ENCODE data around the gene PTPRN2.

The PTPRN2 gene

DNA sequence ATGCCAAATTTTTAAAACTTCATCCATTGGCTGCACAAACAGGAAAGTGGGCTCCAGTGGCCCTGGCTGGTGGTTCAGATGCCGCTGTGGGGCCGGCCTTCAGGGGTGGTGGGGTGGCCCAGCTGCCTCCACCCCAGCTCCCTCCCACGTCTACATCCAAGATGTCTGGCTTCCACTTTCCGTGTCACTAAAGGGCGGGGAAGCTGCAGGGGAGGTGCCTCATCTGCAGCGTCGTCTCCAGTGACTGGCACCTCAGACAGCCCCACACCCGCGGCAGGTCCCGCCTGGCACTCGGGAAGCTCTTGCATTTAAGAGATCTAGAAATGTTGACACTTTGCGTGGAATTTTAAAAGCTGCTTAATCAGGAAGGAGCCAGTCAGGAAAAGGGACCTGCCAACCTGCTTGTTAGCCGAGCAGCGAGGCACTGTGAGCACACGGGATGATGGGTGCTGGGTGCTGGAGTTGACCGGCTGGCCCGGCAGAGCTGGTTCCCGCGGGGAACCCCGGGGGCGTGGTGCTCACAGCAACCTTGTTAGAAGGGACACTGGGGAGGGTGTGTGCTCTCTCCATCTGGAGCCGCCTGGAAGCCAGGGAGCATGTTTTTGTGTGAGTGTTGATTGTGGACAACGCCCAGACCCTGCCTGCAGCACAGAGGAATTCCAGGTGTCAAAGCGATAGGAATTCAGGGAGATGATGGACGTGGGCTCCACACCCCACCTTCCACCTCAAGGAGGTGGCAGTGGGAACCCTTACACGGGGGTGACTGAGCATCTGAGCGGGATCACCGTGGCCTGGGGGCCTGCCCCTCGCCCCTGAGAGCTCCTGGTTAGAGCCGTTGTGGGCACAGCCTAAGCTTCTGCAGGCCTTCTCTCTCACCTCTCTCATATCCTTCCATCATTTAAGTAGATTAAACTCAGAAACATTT, 320.5 kb downstream of the PTPRN2 start:
- DNase-seq (ENCODE audit: low read depth in 3 of 3): no peak

- no peak for DNase-seq (ENCODE audit: low read depth in 3 of 3)
Measured at GRCh38 chr7:158266426-158266816, 321.2 kb downstream of the PTPRN2 start.

- DNase-seq (ENCODE audit: low read depth in 3 of 3): no peak
Measured at GRCh38 chr7:158265743-158266080, 321.9 kb downstream of the PTPRN2 start.

GRCh38 chr7:158264881-158265742, 322.5 kb downstream of the PTPRN2 start:
- no peak for DNase-seq (ENCODE audit: low read depth in 3 of 3)

GRCh38 chr7:158263964-158264748, 323.5 kb downstream of the PTPRN2 start:
- DNase-seq (ENCODE audit: low read depth in 3 of 3): no peak

GRCh38 chr7:158263110-158263963, 324.3 kb downstream of the PTPRN2 start:
- no peak for DNase-seq (ENCODE audit: low read depth in 3 of 3)

DNA sequence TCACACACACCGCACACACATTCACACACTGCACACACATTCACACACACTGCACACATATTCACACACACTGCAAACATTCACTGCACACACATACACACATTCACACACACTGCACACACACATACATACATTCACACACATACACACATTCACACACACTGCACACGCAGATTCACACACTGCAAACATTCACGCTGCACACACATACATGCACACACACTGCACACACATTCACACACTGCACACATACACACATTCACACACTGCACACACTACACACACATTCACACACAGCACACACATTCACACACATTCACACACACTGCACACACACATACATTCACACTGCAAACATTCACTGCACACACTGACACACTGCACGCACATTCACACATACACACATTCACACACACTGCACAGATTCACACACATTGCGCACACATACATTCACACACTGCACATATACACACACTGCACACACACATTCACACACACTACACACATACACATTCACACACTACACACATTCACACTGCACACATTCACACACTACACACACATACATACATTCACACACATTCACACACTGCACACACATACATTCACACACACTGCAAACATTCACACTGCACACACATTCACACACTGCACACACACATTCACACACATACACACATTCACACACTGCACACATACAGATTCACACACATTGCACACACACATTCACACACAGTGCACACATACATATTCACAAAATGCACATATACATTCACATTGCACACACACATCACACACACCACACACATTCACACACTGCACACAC, 325.1 kb downstream of the PTPRN2 start:
- no peak for DNase-seq (ENCODE audit: low read depth in 3 of 3)

GRCh38 chr7:158261362-158262235, 326.0 kb downstream of the PTPRN2 start:
- no peak for DNase-seq (ENCODE audit: low read depth in 3 of 3)

DNA sequence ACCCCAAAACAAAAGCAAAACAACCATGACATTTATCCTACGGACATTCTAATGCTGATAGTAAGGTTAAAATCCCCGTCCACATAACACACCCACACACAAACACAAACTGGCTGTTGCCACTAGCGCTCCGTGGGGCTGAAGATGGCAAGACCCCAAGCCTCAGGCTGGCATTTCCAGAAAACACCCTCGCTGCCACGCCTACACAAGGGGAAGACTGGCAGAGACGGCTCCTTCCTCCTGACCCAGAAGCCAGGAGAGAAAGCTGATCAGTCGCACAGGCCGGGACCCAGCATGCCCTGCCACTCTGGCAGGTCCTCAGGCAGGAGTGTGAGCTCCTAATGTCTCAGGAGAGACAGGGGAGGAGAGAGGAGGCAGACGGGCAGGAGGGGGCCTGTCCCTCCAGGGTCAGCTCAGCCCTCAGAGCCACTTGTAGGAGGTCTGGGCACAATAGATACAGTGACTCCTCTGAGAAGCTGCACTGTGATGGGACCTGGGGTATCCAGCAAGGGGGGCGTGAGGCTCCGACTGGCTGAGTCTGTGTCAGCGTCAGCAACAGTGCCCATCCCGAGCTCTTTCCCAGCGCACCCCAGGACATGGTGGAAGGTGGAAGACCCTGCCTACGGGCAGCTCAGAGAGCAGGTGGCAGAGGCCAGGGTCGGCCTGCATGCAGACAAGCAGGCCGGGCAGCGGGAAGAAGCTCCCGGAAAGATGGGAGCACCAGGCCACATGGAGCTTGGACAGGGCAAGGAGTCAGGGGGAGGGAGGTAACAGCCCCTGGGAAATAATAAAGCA, 326.9 kb downstream of the PTPRN2 start:
- no peak for DNase-seq (ENCODE audit: low read depth in 3 of 3)

DNA sequence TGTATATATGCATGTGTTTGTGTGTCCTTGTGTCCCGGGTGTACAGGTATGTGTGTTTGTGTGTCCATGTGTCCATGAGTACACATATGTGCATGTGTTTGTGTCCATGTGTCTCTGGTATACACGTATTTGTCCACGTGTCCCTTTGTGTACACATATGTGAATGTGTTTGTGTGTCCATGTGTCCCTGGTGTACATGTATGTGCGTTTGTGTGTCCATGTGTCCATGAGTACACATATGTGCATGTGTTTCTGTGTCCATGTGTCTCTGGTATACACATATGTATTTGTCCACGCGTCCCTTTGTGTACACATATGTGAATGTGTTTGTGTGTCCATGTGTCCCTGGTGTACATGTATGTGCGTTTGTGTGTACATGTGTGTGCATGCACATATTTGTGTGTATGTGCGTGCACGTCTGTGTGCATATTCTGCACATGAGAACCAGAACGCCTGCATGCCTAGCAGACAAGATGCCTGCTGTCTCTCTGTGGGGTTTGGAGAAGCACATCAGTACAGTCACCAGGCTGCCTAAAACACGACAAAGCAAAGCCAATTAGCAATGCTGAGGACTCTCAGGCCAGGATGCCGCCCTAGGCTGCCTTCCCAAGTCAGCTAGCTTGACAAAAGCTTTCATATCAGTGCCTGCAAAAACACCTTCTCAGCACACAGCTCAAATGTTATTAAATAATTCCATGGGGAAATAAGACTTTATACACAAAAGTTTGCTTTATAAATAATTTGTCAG, 327.8 kb downstream of the PTPRN2 start:
- no peak for DNase-seq (ENCODE audit: low read depth in 3 of 3)

DNA sequence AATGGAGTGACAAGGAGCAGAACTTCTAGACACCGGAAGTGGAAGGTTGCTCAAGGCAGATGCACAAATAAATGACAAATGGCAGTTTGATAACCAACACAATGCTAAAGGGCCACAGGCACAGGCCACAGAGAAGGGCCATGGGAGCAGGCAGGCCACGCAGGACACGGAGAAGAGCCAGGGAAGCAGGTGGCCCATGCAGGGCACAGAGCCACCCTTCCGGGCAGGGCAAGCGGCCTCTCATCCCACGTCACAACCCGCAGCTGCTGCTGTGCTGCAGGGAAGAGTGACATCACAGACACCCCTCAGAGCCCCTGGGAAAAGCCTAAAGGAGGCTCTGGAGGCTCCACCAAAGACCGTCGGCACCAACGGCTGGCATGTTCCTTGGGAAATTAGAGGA, 328.5 kb downstream of the PTPRN2 start:
- DNase-seq (ENCODE audit: low read depth in 3 of 3): no peak

DNA sequence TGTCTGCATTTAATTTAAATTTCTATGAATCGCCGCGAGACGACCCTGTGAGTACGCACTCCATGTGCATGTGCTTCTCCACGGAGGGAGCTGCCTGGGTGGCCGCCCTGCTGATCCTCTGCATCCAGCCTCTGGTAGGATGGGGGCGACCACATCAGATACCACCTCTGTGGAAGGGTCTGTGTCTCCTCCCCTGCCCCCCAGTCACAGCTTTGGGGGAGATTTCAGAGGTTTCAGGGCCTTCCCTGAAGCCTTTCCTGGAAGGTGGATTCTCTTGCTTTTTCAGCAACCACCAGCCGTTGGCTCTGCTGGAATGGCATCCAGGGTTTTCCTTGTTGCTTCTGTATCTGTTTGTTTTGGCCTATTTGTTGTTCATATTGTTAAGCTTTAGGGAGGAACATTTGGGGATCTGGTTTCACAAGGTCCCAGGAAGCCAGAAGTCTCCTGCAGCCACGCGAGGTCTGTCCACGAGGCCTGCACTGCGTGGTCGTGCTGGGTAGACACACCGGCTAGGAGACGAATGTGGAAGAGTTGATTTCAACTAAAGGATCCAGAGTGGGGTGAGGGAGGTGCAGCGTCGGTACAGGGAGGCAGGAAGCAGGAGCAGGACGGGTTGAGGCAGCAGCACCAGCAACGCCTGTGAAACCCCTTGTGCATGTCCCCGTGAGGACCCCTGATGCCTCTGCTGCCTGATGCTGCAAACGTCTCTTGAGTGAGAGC, 329.1 kb downstream of the PTPRN2 start:
- DNase-seq (ENCODE audit: low read depth in 3 of 3): no peak

DNA sequence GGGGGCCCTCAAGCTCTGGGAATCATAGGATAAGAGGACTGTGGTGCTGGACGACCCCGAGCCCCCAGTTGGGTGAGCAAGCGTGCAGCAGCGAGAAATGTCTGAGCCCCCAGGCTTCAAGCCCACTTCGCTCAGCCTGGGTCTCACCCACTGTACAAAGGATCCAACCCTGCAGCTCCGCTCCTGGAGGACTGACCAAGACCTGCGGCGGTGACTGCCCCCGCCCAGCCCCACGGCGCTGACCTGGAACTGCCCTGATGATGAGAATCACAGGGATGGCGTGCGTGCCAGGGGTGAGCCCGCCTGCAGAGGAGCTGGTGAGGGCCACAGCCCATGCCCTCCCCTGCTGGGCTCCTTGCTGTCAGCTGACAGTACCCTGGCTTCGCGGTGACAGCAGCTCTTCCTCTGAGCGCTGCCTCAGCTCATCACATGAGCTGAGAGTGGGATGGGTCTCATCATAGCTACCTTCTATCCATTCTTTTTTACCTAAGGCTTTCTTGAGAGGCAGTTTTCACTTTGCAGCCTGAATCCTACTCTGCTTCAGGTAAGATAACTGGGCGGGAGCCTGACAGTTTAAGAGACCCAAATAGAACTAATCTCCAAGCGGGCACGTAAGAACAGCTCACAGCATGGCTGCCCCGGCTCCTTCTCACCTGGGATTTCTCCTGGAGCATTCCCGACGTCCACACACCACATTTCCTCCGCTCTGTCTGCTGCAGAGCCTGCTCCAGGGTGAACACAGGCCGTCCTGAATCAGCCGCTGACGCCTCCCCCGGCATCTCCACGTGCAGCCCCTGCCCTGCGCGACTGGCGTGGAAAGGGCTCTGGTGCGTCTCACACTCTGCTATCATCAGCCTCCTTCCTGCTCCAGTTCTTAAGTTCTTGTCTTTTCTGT, 329.9 kb downstream of the PTPRN2 start:
- DNase-seq (ENCODE audit: low read depth in 3 of 3): no peak

- no peak for DNase-seq (ENCODE audit: low read depth in 3 of 3)
Measured at GRCh38 chr7:158257001-158257400, 330.6 kb downstream of the PTPRN2 start.

GRCh38 chr7:158256091-158256816, 331.4 kb downstream of the PTPRN2 start:
- no peak for DNase-seq (ENCODE audit: low read depth in 3 of 3)
